CD4-positive, alpha-beta memory T cell (primary cell): Measurements from ENCODE around the gene ITIH1. TPM values are rescaled to one million over a fixed set of nuclear protein-coding genes. Genes with fewer than 3 reads are reported as not detected.

Source experiments
- CTCF ChIA-PET: fragments of 350-600 bp; sonication (Branson Sonifier 250); formaldehyde crosslinking; loops from one replicate; lab custom pipeline; 2021; ENCODE audit warnings: inconsistent platforms; ENCODE audit not compliant: partially characterized antibody; lab: Charles Lee
- POLR2A ChIA-PET: fragments of 350-600 bp; sonication (Branson Sonifier 250); formaldehyde crosslinking; loops from one replicate; lab custom pipeline; 2021; ENCODE audit not compliant: partially characterized antibody; lab: Charles Lee
- DNase-seq, 5 donors: peaks; one replicate each; pipeline versions ENCODE4 v3.0.0 to v3.0.0-alpha.2; 2020 to 2022; ENCODE audit warnings: mixed read lengths in 1 of 5
- H3K27ac ChIP-seq: one replicate; pipeline ENCODE4 v1.7.0; 2013; ENCODE audit warnings: low read depth, low read length
- H3K27me3 ChIP-seq: 2 replicates; pipeline ENCODE4 v1.7.0; 2013; ENCODE audit warnings: mild to moderate bottlenecking, low read length, moderate library complexity; ENCODE audit not compliant: insufficient read depth
- H3K36me3 ChIP-seq: 2 replicates; pipeline ENCODE4 v1.7.0; 2013; ENCODE audit warnings: mild to moderate bottlenecking, low read length, moderate library complexity; ENCODE audit not compliant: insufficient read depth
- H3K4me1 ChIP-seq: 2 replicates; pipeline ENCODE4 v1.7.0; 2013; ENCODE audit warnings: mild to moderate bottlenecking, low read length, moderate library complexity; ENCODE audit not compliant: insufficient read depth
- H3K4me3 ChIP-seq, 2 donors: one replicate each; pipeline ENCODE4 v1.7.0; 2013; ENCODE audit warnings: low read length in 2 of 2, mild to moderate bottlenecking in 1 of 2
- H3K9me3 ChIP-seq, 2 donors: one replicate each; pipeline ENCODE4 v1.7.0; 2013; ENCODE audit warnings: low read length in 2 of 2, control low read depth in 1 of 2; ENCODE audit not compliant: control insufficient read depth in 1 of 2
- H3K27ac Mint-ChIP-seq, 7 donors: one replicate each; pipeline ENCODE4 v1.8.0; 2020 to 2021; ENCODE audit warnings: mixed read lengths in 7 of 7, mild to moderate bottlenecking in 6 of 7, inconsistent platforms in 3 of 7, moderate library complexity in 3 of 7
- H3K27me3 Mint-ChIP-seq, 2 donors: one replicate each; pipeline ENCODE4 v1.8.0; 2020 to 2021; ENCODE audit warnings: mixed read lengths in 2 of 2
- H3K36me3 Mint-ChIP-seq, 2 donors: one replicate each; pipeline ENCODE4 v1.8.0; 2020 to 2021; ENCODE audit warnings: mixed read lengths in 2 of 2, inconsistent platforms in 1 of 2, mild to moderate bottlenecking in 1 of 2
- H3K4me1 Mint-ChIP-seq, 4 donors: one replicate each; pipeline ENCODE4 v1.8.0; 2020 to 2021; ENCODE audit warnings: mixed read lengths in 4 of 4, mild to moderate bottlenecking in 1 of 4
- H3K4me3 Mint-ChIP-seq, 8 donors: one replicate each; pipeline ENCODE4 v1.8.0; 2020 to 2021; ENCODE audit warnings: mixed read lengths in 8 of 8, mild to moderate bottlenecking in 7 of 8, moderate library complexity in 6 of 8, inconsistent platforms in 3 of 8
- H3K9me3 Mint-ChIP-seq, 8 donors: one replicate each; pipeline ENCODE4 v1.8.0; 2020 to 2021; ENCODE audit warnings: mixed read lengths in 8 of 8, mild to moderate bottlenecking in 5 of 8, inconsistent platforms in 3 of 8, moderate library complexity in 1 of 8
- intact Hi-C: fragments of 100-400 bp; cut with micrococcal nuclease; formaldehyde crosslinking; loops from one replicate; pipeline ENCODE4 v1.15.1; 2023
- polyA plus RNA-seq, 2 donors: library from polyadenylated mRNA; unstranded; fragments of 300-500 nt; fragmentation: Illumina TruSeq; gene quantifications; one replicate each; pipeline ENCODE4 v1.2.3, GENCODE V29; 2021
- total RNA-seq, 2 experiments: library from RNA; stranded (reverse); gene quantifications; one replicate each; pipeline ENCODE4 v1.2.3, GENCODE V29; 2021

The ITIH1 gene
- total and polyA plus RNA-seq, 4 experiments from 2014 or later: not detected

- intact Hi-C loops: no loop called here
- H3K36me3 Mint-ChIP-seq: no peaks in the 10 kb centered on the region
- no peak for DNase-seq
- H3K9me3 Mint-ChIP-seq: peaks cover 0 to 2% (median 0%) of the 10 kb centered on the region in 8 donors
- POLR2A ChIA-PET: no interaction called here
- no peaks in the 10 kb centered on the region for H3K4me1 Mint-ChIP-seq
- H3K4me1 ChIP-seq: no peaks in the 10 kb centered on the region
- no peak overlapping the region for H3K27ac ChIP-seq
- H3K4me3 Mint-ChIP-seq: no peak overlapping the region
- CTCF ChIA-PET: no interaction called here
- H3K36me3 ChIP-seq: no peaks in the 10 kb centered on the region
- H3K9me3 ChIP-seq: no peaks in the 10 kb centered on the region
- peaks cover 0 to 3% of the 10 kb centered on the region in 2 donors for H3K27me3 Mint-ChIP-seq
- H3K27me3 ChIP-seq: no peaks in the 10 kb centered on the region
- H3K27ac Mint-ChIP-seq: no peak overlapping the region
- no peak overlapping the region for H3K4me3 ChIP-seq
Measured at GRCh38 chr3:52795298-52795900, 18.0 kb downstream of the ITIH1 start.

- no peaks in the 10 kb centered on the region for H3K36me3 Mint-ChIP-seq
- intact Hi-C loops: no loop called here
- H3K27me3 Mint-ChIP-seq: peaks cover 0 to 3% of the 10 kb centered on the region in 2 donors
- H3K27ac Mint-ChIP-seq: no peak overlapping the region
- DNase-seq: no peak
- H3K9me3 Mint-ChIP-seq: peaks cover 0 to 2% (median 0%) of the 10 kb centered on the region in 8 donors
- Histone ChIP-seq H3K36me3 (no peaks in the 10 kb centered on the region), H3K9me3 (no peaks in the 10 kb centered on the region), H3K4me1 (no peaks in the 10 kb centered on the region), H3K27ac (no peak overlapping the region), H3K27me3 (no peaks in the 10 kb centered on the region), H3K4me3 (no peak overlapping the region)
- ChIA-PET CTCF (no interaction called here), POLR2A (no interaction called here)
- no peaks in the 10 kb centered on the region for H3K4me1 Mint-ChIP-seq
- H3K4me3 Mint-ChIP-seq: no peak overlapping the region
Measured at GRCh38 chr3:52796411-52796810, 19.0 kb downstream of the ITIH1 start.

- H3K9me3 Mint-ChIP-seq: no peaks in the 10 kb centered on the region
- Histone ChIP-seq H3K4me1 (no peaks in the 10 kb centered on the region), H3K4me3 (no peak overlapping the region), H3K27me3 (no peaks in the 10 kb centered on the region), H3K9me3 (no peaks in the 10 kb centered on the region), H3K27ac (no peak overlapping the region), H3K36me3 (no peaks in the 10 kb centered on the region)
- ChIA-PET CTCF (interaction anchor here (0.8 to 1.0 kb wide), 3 partner anchors 9 to 59 kb away, joined by 3 to 4 read pairs (median 3); no protein-coding TSS in a partner anchor), POLR2A (no interaction called here)
- no peak overlapping the region for H3K4me3 Mint-ChIP-seq
- intact Hi-C loops: no loop called here
- H3K27me3 Mint-ChIP-seq: peaks cover 0 to 1% of the 10 kb centered on the region in 2 donors
- H3K4me1 Mint-ChIP-seq: no peaks in the 10 kb centered on the region
- H3K36me3 Mint-ChIP-seq: no peaks in the 10 kb centered on the region
- no peak for DNase-seq
- no peak overlapping the region for H3K27ac Mint-ChIP-seq
Measured at GRCh38 chr3:52798376-52798977, 21.1 kb downstream of the ITIH1 start.

- no peaks in the 10 kb centered on the region for H3K9me3 ChIP-seq
- H3K27ac ChIP-seq: no peak overlapping the region
- no peaks in the 10 kb centered on the region for H3K9me3 Mint-ChIP-seq
- H3K4me1 ChIP-seq: no peaks in the 10 kb centered on the region
- H3K4me3 ChIP-seq: no peak overlapping the region
- ChIA-PET POLR2A (no interaction called here), CTCF (interaction anchor here (0.8 to 1.0 kb wide), 3 partner anchors 8 to 60 kb away, joined by 3 to 4 read pairs (median 3); no protein-coding TSS in a partner anchor)
- no peak overlapping the region for H3K27ac Mint-ChIP-seq
- H3K4me1 Mint-ChIP-seq: no peaks in the 10 kb centered on the region
- no peaks in the 10 kb centered on the region for H3K36me3 Mint-ChIP-seq
- H3K4me3 Mint-ChIP-seq: no peak overlapping the region
- peaks cover 0 to 1% of the 10 kb centered on the region in 2 donors for H3K27me3 Mint-ChIP-seq
- intact Hi-C loops: no loop called here
- H3K27me3 ChIP-seq: no peaks in the 10 kb centered on the region
- no peak for DNase-seq
- no peaks in the 10 kb centered on the region for H3K36me3 ChIP-seq
Measured at GRCh38 chr3:52798978-52799476, 21.6 kb downstream of the ITIH1 start.

- no peaks in the 10 kb centered on the region for H3K9me3 ChIP-seq
- H3K36me3 ChIP-seq: no peaks in the 10 kb centered on the region
- H3K27ac Mint-ChIP-seq: no peak overlapping the region
- H3K27me3 Mint-ChIP-seq: peaks cover 0 to 1% of the 10 kb centered on the region in 2 donors
- no peaks in the 10 kb centered on the region for H3K4me1 ChIP-seq
- no peaks in the 10 kb centered on the region for H3K27me3 ChIP-seq
- CTCF ChIA-PET: interaction anchor here (1.0 kb wide), 1 partner anchor 8 kb away, joined by 3 read pairs; no protein-coding TSS in a partner anchor
- no peak overlapping the region for H3K4me3 ChIP-seq
- DNase-seq: no peak
- H3K27ac ChIP-seq: no peak overlapping the region
- intact Hi-C loops: no loop called here
- no peaks in the 10 kb centered on the region for H3K9me3 Mint-ChIP-seq
- POLR2A ChIA-PET: no interaction called here
- H3K4me1 Mint-ChIP-seq: no peaks in the 10 kb centered on the region
- H3K36me3 Mint-ChIP-seq: no peaks in the 10 kb centered on the region
- peak overlapping the region in 1 of 8 donors; percentile 2 for H3K4me3 Mint-ChIP-seq
Measured at GRCh38 chr3:52800079-52800478, 22.7 kb downstream of the ITIH1 start.

GRCh38 chr3:52801839-52802238 lies 24.4 kb downstream of the ITIH1 start:
- Histone ChIP-seq H3K27ac (no peak overlapping the region), H3K36me3 (no peaks in the 10 kb centered on the region), H3K4me1 (no peaks in the 10 kb centered on the region), H3K9me3 (no peaks in the 10 kb centered on the region), H3K27me3 (no peaks in the 10 kb centered on the region), H3K4me3 (no peak overlapping the region)
- Mint-ChIP-seq H3K27me3 (peaks cover 1 to 2% of the 10 kb centered on the region in 2 donors), H3K4me3 (no peak overlapping the region), H3K36me3 (no peaks in the 10 kb centered on the region), H3K4me1 (no peaks in the 10 kb centered on the region), H3K27ac (no peak overlapping the region), H3K9me3 (no peaks in the 10 kb centered on the region)
- POLR2A ChIA-PET: no interaction called here
- intact Hi-C loops: no loop called here
- no peak for DNase-seq
- CTCF ChIA-PET: no interaction called here

- Histone ChIP-seq H3K27ac (no peak overlapping the region), H3K9me3 (no peaks in the 10 kb centered on the region), H3K36me3 (no peaks in the 10 kb centered on the region), H3K4me3 (no peak overlapping the region), H3K4me1 (no peaks in the 10 kb centered on the region), H3K27me3 (no peaks in the 10 kb centered on the region)
- Mint-ChIP-seq H3K27me3 (peaks cover 0 to 2% of the 10 kb centered on the region in 2 donors), H3K27ac (no peak overlapping the region), H3K9me3 (peaks cover 0 to 2% (median 0%) of the 10 kb centered on the region in 8 donors), H3K4me3 (no peak overlapping the region), H3K36me3 (no peaks in the 10 kb centered on the region), H3K4me1 (peaks cover 0 to 5% (median 1%) of the 10 kb centered on the region in 4 donors)
- CTCF ChIA-PET: no interaction called here
- no peak for DNase-seq
- POLR2A ChIA-PET: no interaction called here
- intact Hi-C loops: no loop called here
Measured at GRCh38 chr3:52805270-52806039, 28.1 kb downstream of the ITIH1 start.
